ENCODE data around the gene RIMS4. TPM values are rescaled to one million over a fixed set of nuclear protein-coding genes. Genes with fewer than 3 reads are reported as not detected.

RIMS4 gene
- total and polyA plus RNA-seq, 7 experiments from 2014 or later = not detected

GRCh38 chr20:44790638-44791393 lies 19.5 kb downstream of the RIMS4 start:
- Mint-ChIP-seq H3K4me3 (no peak overlapping the region), H3K36me3 (no peaks in the 10 kb centered on the region), H3K4me1 (no peaks in the 10 kb centered on the region), H3K27ac (no peak overlapping the region), H3K27me3 (peaks cover 6 to 21% (median 15%) of the 10 kb centered on the region in 5 donors), H3K9me3 (peaks cover 0 to 3% (median 0%) of the 10 kb centered on the region in 11 donors)
- H3K36me3 ChIP-seq (ENCODE audit: control insufficient read depth in 2 of 3, insufficient read depth in 3 of 3, low read length in 3 of 3) = no peaks in the 10 kb centered on the region
- DNase-seq = no peak
- intact Hi-C loops (cut with micrococcal nuclease) = no loop called here
- H3K9me3 ChIP-seq (ENCODE audit: control insufficient read depth in 2 of 3, low read length in 3 of 3) = no peaks in the 10 kb centered on the region
- ChIA-PET CTCF (no interaction called here), POLR2A (no interaction called here)
- no peaks in the 10 kb centered on the region for H3K27me3 ChIP-seq (ENCODE audit: control insufficient read depth in 2 of 2, insufficient read depth in 2 of 2, low read length in 2 of 2)
- H3K4me3 ChIP-seq (ENCODE audit: low read length) = no peak overlapping the region
- no peak for ATAC-seq
- H3K27ac ChIP-seq (ENCODE audit: low read depth, low read length) = no peak overlapping the region
- H3K4me1 ChIP-seq (ENCODE audit: control insufficient read depth in 2 of 2, insufficient read depth in 2 of 2, low read length in 2 of 2) = no peaks in the 10 kb centered on the region

DNA sequence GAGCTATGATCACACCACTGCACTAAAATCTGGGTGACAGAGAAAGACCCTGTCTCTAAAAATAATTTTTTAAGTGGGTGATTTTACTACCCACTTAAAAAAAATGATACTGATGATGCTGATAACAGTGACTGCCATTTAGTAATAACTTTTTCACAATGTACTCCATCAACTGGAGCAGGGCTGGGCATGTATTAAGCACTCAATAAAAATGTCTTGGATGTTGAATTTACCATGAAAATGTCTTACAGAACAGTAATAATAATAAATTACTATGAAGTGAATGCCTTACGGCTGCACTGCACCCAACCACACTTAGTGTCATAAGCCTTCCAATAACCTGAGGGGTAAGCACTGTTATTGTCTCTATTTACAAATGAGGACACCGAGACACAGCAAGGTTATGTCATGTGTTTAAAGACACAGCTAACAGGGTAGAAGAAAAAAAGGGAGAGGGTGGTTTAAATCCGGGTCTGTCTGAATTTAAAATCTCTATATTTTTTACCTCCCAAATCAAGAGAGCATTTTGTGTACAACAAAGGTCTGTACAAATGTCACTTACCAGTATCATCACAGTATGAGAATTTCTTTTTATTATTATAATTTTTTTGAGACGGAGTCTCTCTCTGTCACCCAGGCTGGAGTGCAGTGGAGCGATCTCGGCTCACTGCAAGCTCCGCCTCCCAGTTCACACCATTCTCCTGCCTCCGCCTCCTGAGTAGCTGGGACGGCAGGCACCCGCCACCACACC lies 21.5 kb downstream of the RIMS4 start:
- Histone ChIP-seq H3K36me3 (ENCODE audit: control insufficient read depth in 2 of 3, insufficient read depth in 3 of 3, low read length in 3 of 3) (no peaks in the 10 kb centered on the region), H3K4me3 (ENCODE audit: low read length) (no peak overlapping the region), H3K27me3 (ENCODE audit: control insufficient read depth in 2 of 2, insufficient read depth in 2 of 2, low read length in 2 of 2) (no peaks in the 10 kb centered on the region), H3K4me1 (ENCODE audit: control insufficient read depth in 2 of 2, insufficient read depth in 2 of 2, low read length in 2 of 2) (no peaks in the 10 kb centered on the region), H3K27ac (ENCODE audit: low read depth, low read length) (no peak overlapping the region), H3K9me3 (ENCODE audit: control insufficient read depth in 2 of 3, low read length in 3 of 3) (no peaks in the 10 kb centered on the region)
- H3K27me3 Mint-ChIP-seq = peaks cover 6 to 25% (median 15%) of the 10 kb centered on the region in 5 donors
- intact Hi-C loops (cut with micrococcal nuclease) = no loop called here
- no peak for ATAC-seq
- no peak overlapping the region for H3K4me3 Mint-ChIP-seq
- ChIA-PET CTCF (no interaction called here), POLR2A (no interaction called here)
- DNase-seq = no peak
- H3K4me1 Mint-ChIP-seq = no peaks in the 10 kb centered on the region
- peaks cover 0 to 3% (median 0%) of the 10 kb centered on the region in 11 donors for H3K9me3 Mint-ChIP-seq
- H3K27ac Mint-ChIP-seq = no peak overlapping the region
- H3K36me3 Mint-ChIP-seq = no peaks in the 10 kb centered on the region

- no peak overlapping the region for H3K4me3 Mint-ChIP-seq
- Histone ChIP-seq H3K4me3 (ENCODE audit: low read length) (no peak overlapping the region), H3K4me1 (ENCODE audit: control insufficient read depth in 2 of 2, insufficient read depth in 2 of 2, low read length in 2 of 2) (no peaks in the 10 kb centered on the region), H3K36me3 (ENCODE audit: control insufficient read depth in 2 of 3, insufficient read depth in 3 of 3, low read length in 3 of 3) (no peaks in the 10 kb centered on the region), H3K27ac (ENCODE audit: low read depth, low read length) (no peak overlapping the region), H3K9me3 (ENCODE audit: control insufficient read depth in 2 of 3, low read length in 3 of 3) (no peaks in the 10 kb centered on the region), H3K27me3 (ENCODE audit: control insufficient read depth in 2 of 2, insufficient read depth in 2 of 2, low read length in 2 of 2) (no peaks in the 10 kb centered on the region)
- intact Hi-C loops (cut with micrococcal nuclease) = loop anchor here in 1 of 2 donors (2.0 kb wide), 1 partner anchor 46 kb away; no protein-coding TSS in a partner anchor
- ATAC-seq = no peak
- no peak overlapping the region for H3K27ac Mint-ChIP-seq
- DNase-seq = no peak
- CTCF ChIA-PET = interaction anchor here (1.0 kb wide), 1 partner anchor 13 kb away, joined by 3 read pairs; no protein-coding TSS in a partner anchor
- no peaks in the 10 kb centered on the region for H3K4me1 Mint-ChIP-seq
- peaks cover 6 to 25% (median 15%) of the 10 kb centered on the region in 5 donors for H3K27me3 Mint-ChIP-seq
- no peaks in the 10 kb centered on the region for H3K36me3 Mint-ChIP-seq
- peaks cover 0 to 3% (median 0%) of the 10 kb centered on the region in 11 donors for H3K9me3 Mint-ChIP-seq
- POLR2A ChIA-PET = no interaction called here
Measured at GRCh38 chr20:44787299-44787698, 23.0 kb downstream of the RIMS4 start.

DNA sequence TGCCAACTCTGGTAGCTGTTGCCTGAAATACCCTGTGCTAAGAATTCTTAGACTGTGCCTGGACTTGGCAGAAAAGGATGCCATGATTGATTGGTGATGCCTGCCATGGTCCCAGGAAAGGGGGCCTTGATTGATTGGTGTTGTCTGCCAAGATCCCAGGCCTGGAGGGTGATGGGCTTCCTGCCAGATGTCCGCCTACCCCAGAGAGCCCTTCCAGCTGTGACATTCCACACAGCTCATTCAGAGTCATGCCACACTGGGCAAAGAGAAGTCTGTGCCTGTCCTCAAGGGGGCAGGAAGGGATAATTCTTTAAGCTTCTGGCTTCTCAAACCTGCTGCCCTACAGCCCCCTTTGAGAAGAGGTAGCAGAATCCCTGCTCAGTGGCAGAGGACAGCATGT lies 24.6 kb downstream of the RIMS4 start:
- H3K27me3 Mint-ChIP-seq = peaks cover 6 to 36% (median 19%) of the 10 kb centered on the region in 5 donors
- Histone ChIP-seq H3K9me3 (ENCODE audit: control insufficient read depth in 2 of 3, low read length in 3 of 3) (no peaks in the 10 kb centered on the region), H3K36me3 (ENCODE audit: control insufficient read depth in 2 of 3, insufficient read depth in 3 of 3, low read length in 3 of 3) (no peaks in the 10 kb centered on the region), H3K27me3 (ENCODE audit: control insufficient read depth in 2 of 2, insufficient read depth in 2 of 2, low read length in 2 of 2) (no peaks in the 10 kb centered on the region), H3K27ac (ENCODE audit: low read depth, low read length) (no peak overlapping the region), H3K4me1 (ENCODE audit: control insufficient read depth in 2 of 2, insufficient read depth in 2 of 2, low read length in 2 of 2) (no peaks in the 10 kb centered on the region), H3K4me3 (ENCODE audit: low read length) (no peak overlapping the region)
- H3K36me3 Mint-ChIP-seq = peaks cover 0 to 3% (median 0%) of the 10 kb centered on the region in 5 donors
- intact Hi-C loops (cut with micrococcal nuclease) = loop anchor here in 1 of 2 donors (2.0 kb wide), 1 partner anchor 47 kb away; no protein-coding TSS in a partner anchor
- ChIA-PET CTCF (no interaction called here), POLR2A (interaction anchor here (0.6 kb wide), 1 partner anchor 40 kb away, joined by 3 read pairs; the partner anchor contains the start of gene KCNK15)
- H3K9me3 Mint-ChIP-seq = peaks cover 0 to 6% (median 2%) of the 10 kb centered on the region in 11 donors
- no peak overlapping the region for H3K4me3 Mint-ChIP-seq
- no peaks in the 10 kb centered on the region for H3K4me1 Mint-ChIP-seq
- no peak overlapping the region for H3K27ac Mint-ChIP-seq
- no peak for DNase-seq
- no peak for ATAC-seq

DNA sequence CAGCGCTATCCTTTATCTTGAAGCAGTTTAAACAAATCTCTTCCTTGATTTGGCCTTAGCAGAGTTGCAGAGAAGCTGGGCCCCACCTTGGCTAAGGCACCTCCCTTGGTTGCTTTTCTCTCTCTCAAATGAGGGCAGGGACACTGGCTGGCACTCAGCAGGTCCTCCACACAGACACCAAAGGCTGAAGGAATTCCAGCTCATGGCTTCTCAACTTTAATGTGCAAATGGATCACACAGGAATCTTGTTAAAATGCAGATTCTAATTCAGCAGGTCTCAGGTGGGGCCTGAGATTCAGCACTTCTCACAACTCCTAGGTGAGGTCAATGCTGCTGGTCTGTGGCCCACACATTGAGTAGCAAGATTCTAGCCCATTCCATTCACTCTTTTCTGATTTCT lies 25.7 kb downstream of the RIMS4 start:
- H3K36me3 Mint-ChIP-seq = peaks cover 0 to 3% (median 0%) of the 10 kb centered on the region in 5 donors
- DNase-seq (no peak), ATAC-seq (no peak)
- ChIA-PET CTCF (no interaction called here), POLR2A (no interaction called here)
- no peak overlapping the region for H3K27ac Mint-ChIP-seq
- no peak overlapping the region for H3K4me3 Mint-ChIP-seq
- peaks cover 0 to 8% (median 2%) of the 10 kb centered on the region in 11 donors for H3K9me3 Mint-ChIP-seq
- intact Hi-C loops (cut with micrococcal nuclease) = no loop called here
- Histone ChIP-seq H3K36me3 (ENCODE audit: control insufficient read depth in 2 of 3, insufficient read depth in 3 of 3, low read length in 3 of 3) (no peaks in the 10 kb centered on the region), H3K4me3 (ENCODE audit: low read length) (no peak overlapping the region), H3K27me3 (ENCODE audit: control insufficient read depth in 2 of 2, insufficient read depth in 2 of 2, low read length in 2 of 2) (peaks cover 0 to 3% of the 10 kb centered on the region in 2 donors), H3K4me1 (ENCODE audit: control insufficient read depth in 2 of 2, insufficient read depth in 2 of 2, low read length in 2 of 2) (no peaks in the 10 kb centered on the region), H3K9me3 (ENCODE audit: control insufficient read depth in 2 of 3, low read length in 3 of 3) (no peaks in the 10 kb centered on the region), H3K27ac (ENCODE audit: low read depth, low read length) (no peak overlapping the region)
- H3K27me3 Mint-ChIP-seq = peaks cover 9 to 37% (median 20%) of the 10 kb centered on the region in 5 donors
- no peaks in the 10 kb centered on the region for H3K4me1 Mint-ChIP-seq

DNA sequence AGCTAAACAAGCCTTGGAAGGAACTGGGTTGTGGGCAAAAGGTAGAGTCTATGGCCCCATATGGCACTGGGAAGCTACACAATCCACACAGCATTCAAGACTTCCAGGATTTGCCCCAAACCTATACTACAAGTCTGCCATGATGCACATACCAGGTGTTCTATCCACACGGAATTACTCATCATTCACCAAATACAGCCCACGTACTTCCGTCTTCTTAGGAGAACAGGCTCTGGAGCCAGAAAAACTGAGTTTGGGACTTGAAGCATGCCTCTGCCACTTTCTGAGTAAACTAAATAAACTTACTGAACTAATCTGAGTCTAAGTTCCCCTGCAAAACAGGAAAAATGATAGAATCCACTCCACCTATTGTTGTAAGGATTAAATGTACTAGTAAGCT lies 28.6 kb downstream of the RIMS4 start:
- no peaks in the 10 kb centered on the region for H3K4me1 Mint-ChIP-seq
- CTCF ChIA-PET = no interaction called here

More for the DNA sequence above, 28.6 kb downstream of the RIMS4 start:
- DNase-seq = no peak
- no peak for ATAC-seq
- peaks cover 0 to 11% (median 2%) of the 10 kb centered on the region in 11 donors for H3K9me3 Mint-ChIP-seq
- no peaks in the 10 kb centered on the region for H3K9me3 ChIP-seq (ENCODE audit: control insufficient read depth in 2 of 3, low read length in 3 of 3)
- H3K27ac Mint-ChIP-seq = no peak overlapping the region
- intact Hi-C loops (cut with micrococcal nuclease) = no loop called here
- H3K4me1 ChIP-seq (ENCODE audit: control insufficient read depth in 2 of 2, insufficient read depth in 2 of 2, low read length in 2 of 2) = no peaks in the 10 kb centered on the region
- H3K27me3 Mint-ChIP-seq = peaks cover 4 to 32% (median 23%) of the 10 kb centered on the region in 5 donors
- POLR2A ChIA-PET = no interaction called here
- peaks cover 0 to 3% of the 10 kb centered on the region in 2 donors for H3K27me3 ChIP-seq (ENCODE audit: control insufficient read depth in 2 of 2, insufficient read depth in 2 of 2, low read length in 2 of 2)
- no peak overlapping the region for H3K4me3 Mint-ChIP-seq
- H3K36me3 Mint-ChIP-seq = peaks cover 0 to 9% (median 0%) of the 10 kb centered on the region in 5 donors
- no peak overlapping the region for H3K4me3 ChIP-seq (ENCODE audit: low read length)
- no peaks in the 10 kb centered on the region for H3K36me3 ChIP-seq (ENCODE audit: control insufficient read depth in 2 of 3, insufficient read depth in 3 of 3, low read length in 3 of 3)
- H3K27ac ChIP-seq (ENCODE audit: low read depth, low read length) = no peak overlapping the region
